SKM-1 treated with dmso at 0.1 percent for 144 hours (cell line): ENCODE measurements around the gene SENP5.
A peak's percentile ranks its signal among the peaks of the same experiment; 100 is the strongest.

Experiments used
- DNase-seq: peaks from one replicate; lab custom pipeline; 2025; ENCODE audit not compliant: unreplicated experiment; lab: John Stamatoyannopoulos, UW

Gene SENP5

GRCh38 chr3:196967412-196968232 lies 99.9 kb downstream of the SENP5 start:
- no peak for DNase-seq

- peak; percentile 24 for DNase-seq
Observed at GRCh38 chr3:196968233-196969133, 100.8 kb downstream of the SENP5 start, which contains the start of gene PIGZ. PIGZ (minus strand) TSS chr3:196968833; CDS start chr3:196952031, 16,802 bp downstream.

- DNase-seq, result peak; percentile 33
Observed at GRCh38 chr3:196969134-196969659, 101.5 kb downstream of the SENP5 start.

- DNase-seq, result peak; percentile 40
Observed at GRCh38 chr3:196969660-196970546, 102.2 kb downstream of the SENP5 start.

- DNase-seq, result no peak
Observed at GRCh38 chr3:196970547-196971093, 102.9 kb downstream of the SENP5 start.

GRCh38 chr3:196971094-196971698 lies 103.5 kb downstream of the SENP5 start:
- DNase-seq, result no peak

GRCh38 chr3:196974661-196975060 lies 106.9 kb downstream of the SENP5 start:
- no peak for DNase-seq

- no peak for DNase-seq
Observed at GRCh38 chr3:196975349-196975748, 107.6 kb downstream of the SENP5 start.

- DNase-seq, result no peak
Observed at GRCh38 chr3:196976941-196977340, 109.2 kb downstream of the SENP5 start.

- no peak for DNase-seq
Observed at GRCh38 chr3:196979545-196979944, 111.8 kb downstream of the SENP5 start.

- no peak for DNase-seq
Observed at GRCh38 chr3:196981657-196982056, 113.9 kb downstream of the SENP5 start.

- DNase-seq, result no peak
Observed at GRCh38 chr3:196983186-196983585, 115.5 kb downstream of the SENP5 start.
